HG03064 (cell line): ENCODE data around the gene ZSCAN2.
"Not testable (repeated sequence)": the region's sequence is repeated elsewhere in the genome, so short reads cannot be mapped to it uniquely, and the experiment has no call there.

Experiments
- ATAC-seq: cut with Tn5 transposase; IDR thresholded peaks from one replicate; pipeline ENCODE4 v1.9.1; 2021; ENCODE audit warnings: low read depth; ENCODE audit not compliant: unreplicated experiment

The ZSCAN2 gene

GRCh38 chr15:84633311-84634227 is 32.8 kb downstream of the ZSCAN2 start:
- ATAC-seq: peak; percentile 36

- ATAC-seq: no peak
Measured at GRCh38 chr15:84634228-84634837, 33.5 kb downstream of the ZSCAN2 start.

DNA sequence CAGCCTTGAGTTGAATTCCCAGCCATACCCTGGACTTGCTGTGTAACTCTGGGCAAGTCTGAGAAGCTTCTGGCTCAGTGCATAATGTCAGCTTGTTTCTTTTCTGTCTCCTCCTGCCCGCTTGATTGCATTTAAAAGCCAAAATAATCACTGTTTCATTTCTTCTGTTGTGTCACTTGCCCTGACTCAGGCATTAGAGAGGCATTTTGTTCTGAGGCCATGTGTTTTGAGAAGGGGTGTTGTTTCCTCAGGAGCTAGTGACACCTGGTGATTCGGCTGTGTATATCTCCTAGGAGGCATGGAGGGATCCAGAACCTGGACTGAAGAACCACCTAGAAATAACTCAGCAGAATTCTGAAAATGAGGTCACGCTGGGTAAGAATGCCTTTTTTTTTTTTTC is 37.3 kb downstream of the ZSCAN2 start:
- ATAC-seq: no peak

GRCh38 chr15:84641871-84642270 is 41.1 kb downstream of the ZSCAN2 start:
- ATAC-seq: not testable (repeated sequence)

DNA sequence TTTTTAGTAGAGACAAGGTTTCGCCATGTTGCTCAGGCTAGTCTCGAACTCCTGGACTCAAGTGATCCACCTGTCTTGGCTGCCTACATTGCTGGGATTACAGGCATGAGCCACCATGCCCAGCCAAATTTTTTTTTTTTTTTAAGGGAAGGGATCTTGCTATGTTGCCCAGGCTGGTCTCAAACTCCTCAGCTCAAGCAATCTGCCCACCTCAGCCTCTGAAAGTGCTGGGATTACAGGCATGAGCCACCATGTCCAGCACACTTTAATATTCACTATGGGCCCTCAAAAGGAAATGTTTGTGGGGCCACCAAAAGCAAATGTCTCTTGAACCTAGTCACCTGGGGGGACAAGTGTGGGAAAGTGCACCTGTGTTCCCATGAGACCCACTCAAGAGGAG is 41.8 kb downstream of the ZSCAN2 start:
- ATAC-seq: not testable (repeated sequence)

- ATAC-seq: no peak
Measured at GRCh38 chr15:84643838-84644237, 43.0 kb downstream of the ZSCAN2 start.

GRCh38 chr15:84645496-84645895 is 44.7 kb downstream of the ZSCAN2 start:
- no peak for ATAC-seq

DNA sequence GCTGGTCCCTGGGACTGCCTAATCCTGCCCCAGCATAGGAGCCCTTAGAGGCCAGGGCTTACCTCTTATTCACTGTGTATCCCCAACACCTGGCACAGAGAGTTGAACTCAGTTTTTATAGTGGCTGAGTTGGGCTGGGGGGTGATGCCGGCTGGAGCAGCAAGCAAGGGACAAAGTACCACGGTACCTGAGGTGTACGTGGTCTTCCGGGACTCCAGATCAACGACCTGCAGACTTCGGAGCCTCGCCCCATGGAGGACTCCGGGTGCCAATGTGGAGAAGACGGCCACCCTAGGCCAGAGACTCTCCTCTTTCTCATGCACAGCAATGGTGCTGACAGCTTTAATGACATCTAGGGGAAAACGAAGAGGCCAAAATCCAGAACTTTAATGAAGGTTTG is 45.2 kb downstream of the ZSCAN2 start:
- no peak for ATAC-seq

GRCh38 chr15:84647726-84648125 is 46.9 kb downstream of the ZSCAN2 start:
- no peak for ATAC-seq

- no peak for ATAC-seq
Measured at GRCh38 chr15:84648539-84648938, 47.7 kb downstream of the ZSCAN2 start.

DNA sequence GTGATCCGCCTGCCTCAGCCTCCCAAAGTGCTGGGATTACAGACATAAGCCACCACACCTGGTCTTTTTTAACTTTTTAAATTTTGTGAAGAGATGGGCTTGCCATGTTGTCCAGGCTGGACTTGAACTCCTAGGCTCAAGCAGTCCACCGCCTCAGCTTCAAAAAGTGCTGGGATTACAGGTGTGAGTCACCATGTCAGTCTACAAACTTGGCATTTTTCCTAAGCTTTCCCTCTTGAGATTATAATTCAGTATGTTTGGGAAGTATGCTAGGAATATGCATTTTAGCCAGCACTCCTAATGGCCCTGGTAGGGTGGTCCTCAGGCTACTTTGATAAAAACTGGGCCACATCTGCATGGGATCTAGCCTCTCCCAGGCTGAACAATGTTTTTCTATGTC is 48.9 kb downstream of the ZSCAN2 start:
- ATAC-seq: no peak

DNA sequence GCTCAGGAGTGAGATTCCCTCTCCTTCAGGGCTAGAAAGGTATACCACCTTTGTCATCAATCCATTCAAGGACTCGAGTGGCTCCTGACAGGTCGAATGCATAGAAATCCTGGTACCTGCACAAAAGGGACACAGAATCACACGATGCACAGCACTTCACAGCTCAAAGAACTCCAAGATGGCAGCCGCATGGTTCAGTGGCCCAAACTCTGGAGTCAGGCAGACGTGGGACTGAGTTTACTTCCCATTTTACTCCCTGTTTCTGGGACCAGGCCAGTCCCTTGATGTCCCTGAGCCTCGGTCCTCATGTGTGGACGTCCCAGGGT is 52.7 kb downstream of the ZSCAN2 start:
- ATAC-seq: no peak

GRCh38 chr15:84653910-84654688 is 53.3 kb downstream of the ZSCAN2 start, which contains the start of gene WDR73:
Gene WDR73 (minus strand): TSS chr15:84654283. CDS start chr15:84654274, 9 bp downstream.
- ATAC-seq: peak; percentile 77

GRCh38 chr15:84654689-84655453 is 54.1 kb downstream of the ZSCAN2 start:
- no peak for ATAC-seq

DNA sequence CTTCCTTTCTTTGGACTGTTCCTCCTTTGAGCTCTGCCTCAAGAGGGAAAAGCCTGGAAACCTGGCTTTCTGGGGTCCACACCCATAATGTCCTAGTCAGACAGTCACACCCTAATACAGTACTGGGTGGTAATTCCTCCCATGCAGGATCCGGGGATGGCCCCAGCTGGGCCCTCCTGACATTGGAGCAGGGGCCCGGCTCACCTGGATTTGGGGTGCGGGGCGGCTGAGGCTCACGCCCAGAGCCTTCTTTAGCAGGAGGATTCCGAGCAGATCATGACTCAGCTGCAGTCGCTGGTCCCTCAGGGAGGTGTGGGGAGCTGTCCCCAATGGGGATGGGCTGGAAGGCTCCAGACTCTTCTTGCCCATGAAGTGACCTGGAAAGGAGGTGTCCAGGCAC is 56.2 kb downstream of the ZSCAN2 start:
- no peak for ATAC-seq

- no peak for ATAC-seq
Measured at GRCh38 chr15:84657748-84658079, 56.9 kb downstream of the ZSCAN2 start.

GRCh38 chr15:84658080-84658787 is 57.4 kb downstream of the ZSCAN2 start, which contains the start of gene NMB:
Gene NMB (minus strand): TSS chr15:84658199. CDS start chr15:84658152, 47 bp downstream.
- peak; percentile 48 for ATAC-seq

- ATAC-seq: no peak
Measured at GRCh38 chr15:84658788-84659411, 58.1 kb downstream of the ZSCAN2 start.
